WTC11 (cell line): Measurements from ENCODE around the gene ZSCAN2. TPM values are rescaled to one million over a fixed set of nuclear protein-coding genes. Genes with fewer than 3 reads are reported as not detected.

Source experiments
- ATAC-seq: fragments of 200-7000 bp; cut with Tn5 transposase; 2 replicates; pipeline ENCODE4 v1.10.0; 2021; ENCODE audit warnings: mild to moderate bottlenecking, moderate library complexity
- CTCF ChIA-PET: fragments of 300-600 bp; sonication (Branson Sonifier 250); formaldehyde crosslinking; loops from one replicate; lab custom pipeline; 2021; ENCODE audit warnings: antibody characterized with exemption; lab: Charles Lee
- POLR2A ChIA-PET: fragments of 350-600 bp; sonication (Branson Sonifier 250); formaldehyde crosslinking; loops from one replicate; lab custom pipeline; 2021; ENCODE audit warnings: antibody characterized with exemption; lab: Charles Lee
- DNase-seq: peaks from one replicate; pipeline ENCODE4 v3.0.0; 2021; ENCODE audit warnings: low spot score
- H3K27ac Mint-ChIP-seq: 2 replicates; pipeline ENCODE4 v1.8.0; 2021; ENCODE audit warnings: mixed read lengths
- H3K27me3 Mint-ChIP-seq: 2 replicates; pipeline ENCODE4 v1.8.0; 2021; ENCODE audit warnings: low read depth, mild to moderate bottlenecking, moderate library complexity, mixed read lengths
- H3K36me3 Mint-ChIP-seq: 2 replicates; pipeline ENCODE4 v1.8.0; 2021; ENCODE audit warnings: mixed read lengths
- H3K4me1 Mint-ChIP-seq: 2 replicates; pipeline ENCODE4 v1.8.0; 2022; ENCODE audit warnings: mixed read lengths
- H3K4me3 Mint-ChIP-seq: 2 replicates; pipeline ENCODE4 v1.8.0; 2021; ENCODE audit warnings: mild to moderate bottlenecking, moderate library complexity, mixed read lengths
- H3K9me3 Mint-ChIP-seq: 2 replicates; pipeline ENCODE4 v1.8.0; 2021; ENCODE audit warnings: mixed read lengths
- ATF3 ChIP-seq: sonication (generic); formaldehyde crosslinking; conservative IDR thresholded peaks from 2 replicates; pipeline ENCODE4 v1.8.1; 2022; ENCODE audit warnings: mild to moderate bottlenecking, missing genetic modification reagents
- E2F1 ChIP-seq: sonication (generic); formaldehyde crosslinking; IDR thresholded peaks from 2 replicates; pipeline ENCODE4 v1.8.0; 2022; ENCODE audit warnings: mild to moderate bottlenecking, missing genetic modification reagents
- EMX1 ChIP-seq: fragments of 250-450 bp; sonication (Bioruptor Pico); IDR thresholded peaks from 2 replicates; pipeline ENCODE4 v1.8.0; 2021; ENCODE audit warnings: mild to moderate bottlenecking
- ESRRA ChIP-seq: sonication (generic); formaldehyde crosslinking; IDR thresholded peaks from 2 replicates; pipeline ENCODE4 v1.8.1; 2022; ENCODE audit warnings: mild to moderate bottlenecking, missing genetic modification reagents, borderline replicate concordance
- FOXP1 ChIP-seq: sonication (generic); formaldehyde crosslinking; IDR thresholded peaks from 2 replicates; pipeline ENCODE4 v1.8.0; 2022; ENCODE audit warnings: missing genetic modification reagents, mild to moderate bottlenecking, moderate library complexity, borderline replicate concordance
- HMGXB4 ChIP-seq: sonication (generic); formaldehyde crosslinking; IDR thresholded peaks from 2 replicates; pipeline ENCODE4 v1.8.1; 2023; ENCODE audit warnings: mild to moderate bottlenecking, moderate library complexity, missing genetic modification reagents
- IRF2 ChIP-seq: sonication (generic); formaldehyde crosslinking; IDR thresholded peaks from 2 replicates; pipeline ENCODE4 v1.8.0; 2022; ENCODE audit warnings: low read depth, missing genetic modification reagents, borderline replicate concordance
- MLX ChIP-seq: sonication (generic); formaldehyde crosslinking; IDR thresholded peaks from 2 replicates; pipeline ENCODE4 v1.8.1; 2023; ENCODE audit warnings: mild to moderate bottlenecking, missing genetic modification reagents, moderate library complexity
- NFATC4 ChIP-seq: fragments of 250-450 bp; sonication (Bioruptor Pico); IDR thresholded peaks from 2 replicates; pipeline ENCODE4 v1.9.0; 2021; ENCODE audit warnings: mild to moderate bottlenecking
- PRDM15 ChIP-seq: sonication (generic); formaldehyde crosslinking; IDR thresholded peaks from 2 replicates; pipeline ENCODE4 v1.8.0; 2022; ENCODE audit warnings: missing genetic modification reagents
- TCF7 ChIP-seq: sonication (generic); formaldehyde crosslinking; IDR thresholded peaks from 2 replicates; pipeline ENCODE4 v1.8.0; 2022; ENCODE audit warnings: mild to moderate bottlenecking, low read depth, missing genetic modification reagents, moderate library complexity
- TEAD4 ChIP-seq: sonication (generic); formaldehyde crosslinking; IDR thresholded peaks from 2 replicates; pipeline ENCODE4 v1.8.0; 2022; ENCODE audit warnings: mild to moderate bottlenecking, missing genetic modification reagents
- ZMAT4 ChIP-seq: fragments of 250-450 bp; sonication (Bioruptor Pico); IDR thresholded peaks from 2 replicates; pipeline ENCODE4 v1.9.0; 2021; ENCODE audit warnings: mild to moderate bottlenecking
- ZNF138 ChIP-seq: sonication (generic); formaldehyde crosslinking; conservative IDR thresholded peaks from 2 replicates; pipeline ENCODE4 v1.8.1; 2022; ENCODE audit warnings: mild to moderate bottlenecking, moderate library complexity, missing genetic modification reagents
- ZNF263 ChIP-seq: sonication (generic); formaldehyde crosslinking; IDR thresholded peaks from 2 replicates; pipeline ENCODE4 v1.8.1; 2022; ENCODE audit warnings: low read depth, mild to moderate bottlenecking, moderate library complexity, missing genetic modification reagents
- ZNF317 ChIP-seq: sonication (generic); formaldehyde crosslinking; IDR thresholded peaks from 2 replicates; pipeline ENCODE4 v1.8.1; 2023; ENCODE audit warnings: low read depth, mild to moderate bottlenecking, moderate library complexity, missing genetic modification reagents, borderline replicate concordance
- ZNF425 ChIP-seq: fragments of 250-450 bp; sonication (Bioruptor Pico); conservative IDR thresholded peaks from 2 replicates; pipeline ENCODE4 v1.9.0; 2021; ENCODE audit warnings: mild to moderate bottlenecking
- ZNF512 ChIP-seq: sonication (generic); formaldehyde crosslinking; IDR thresholded peaks from 2 replicates; pipeline ENCODE4 v1.8.1; 2022; ENCODE audit warnings: missing genetic modification reagents, borderline replicate concordance
- ZNF671 ChIP-seq: fragments of 250-450 bp; sonication (Bioruptor Pico); IDR thresholded peaks from 2 replicates; pipeline ENCODE4 v1.8.0; 2021; ENCODE audit warnings: mild to moderate bottlenecking
- ZSCAN18 ChIP-seq: fragments of 250-450 bp; sonication (Bioruptor Pico); IDR thresholded peaks from 2 replicates; pipeline ENCODE4 v2.1.2; 2022; ENCODE audit warnings: mild to moderate bottlenecking, moderate library complexity
- total RNA-seq: library from RNA; stranded (reverse); gene quantifications from 3 replicates; pipeline ENCODE4 v1.2.3, GENCODE V29; 2021

Gene ZSCAN2
- total RNA-seq, 1 experiment from 2014 or later, result 51.9 TPM

GRCh38 chr15:84647726-84648125 is 46.9 kb downstream of the ZSCAN2 start (continued):
- TF ChIP-seq ESRRA (CRISPR knock-in tag) (no peak), IRF2 (CRISPR knock-in tag) (no peak), PRDM15 (CRISPR knock-in tag) (no peak), ATF3 (no peak), E2F1 (CRISPR knock-in tag) (no peak), ZMAT4 (CRISPR knock-in tag) (no peak), ZNF263 (CRISPR knock-in tag) (no peak)

GRCh38 chr15:84648539-84648938 is 47.7 kb downstream of the ZSCAN2 start:
- DNase-seq (no peak), ATAC-seq (no peak)
- Mint-ChIP-seq H3K27me3 (no peaks in the 10 kb centered on the region), H3K4me1 (peaks cover 8% of the 10 kb centered on the region), H3K4me3 (no peak overlapping the region), H3K27ac (no peak overlapping the region), H3K36me3 (peaks cover 58% of the 10 kb centered on the region), H3K9me3 (no peaks in the 10 kb centered on the region)
- CTCF ChIA-PET, result interaction anchor here (0.5 to 1.4 kb wide), 5 partner anchors 10 to 129 kb away, joined by 3 to 6 read pairs (median 4); no protein-coding TSS in a partner anchor
- TF ChIP-seq ZNF425 (CRISPR knock-in tag) (no peak), ZNF138 (CRISPR knock-in tag) (no peak), ZMAT4 (CRISPR knock-in tag) (no peak), IRF2 (CRISPR knock-in tag) (no peak), ZNF671 (no peak), HMGXB4 (no peak), MLX (no peak), NFATC4 (no peak), ZNF512 (CRISPR knock-in tag) (no peak), TCF7 (CRISPR knock-in tag) (no peak), ZSCAN18 (CRISPR knock-in tag) (no peak), ATF3 (no peak), ZNF317 (no peak), ESRRA (CRISPR knock-in tag) (no peak), EMX1 (CRISPR knock-in tag) (no peak), TEAD4 (CRISPR knock-in tag) (no peak), FOXP1 (CRISPR knock-in tag) (no peak)
- POLR2A ChIA-PET, result no interaction called here
